BE2C (cell line): Measurements from ENCODE around the gene FAM156B.
"Not testable (repeated sequence)": the region's sequence is repeated elsewhere in the genome, so short reads cannot be mapped to it uniquely, and the experiment has no call there.

ENCODE experiments used
- DNase-seq: peaks from one replicate; pipeline ENCODE4 v3.0.0-alpha.2; 2020
- H3K27me3 ChIP-seq: fragments of 250-450 bp; sonication (Bioruptor Pico); 2 replicates; pipeline ENCODE4 v1.5.1; 2020; ENCODE audit warnings: mild to moderate bottlenecking
- H3K36me3 ChIP-seq: fragments of 250-450 bp; sonication (Bioruptor Pico); 2 replicates; pipeline ENCODE4 v1.5.1; 2020; ENCODE audit warnings: mild to moderate bottlenecking
- H3K4me1 ChIP-seq: fragments of 250-450 bp; sonication (Bioruptor Pico); 2 replicates; pipeline ENCODE4 v1.5.1; 2020
- H3K4me3 ChIP-seq: 2 replicates; pipeline ENCODE4 v1.5.1; 2011; ENCODE audit warnings: low read depth, low read length
- H3K9me3 ChIP-seq: fragments of 250-450 bp; sonication (Bioruptor Pico); 2 replicates; pipeline ENCODE4 v1.5.1; 2020
- CTCF ChIP-seq: IDR thresholded peaks from 2 replicates; pipeline ENCODE4 v1.5.1; 2012; ENCODE audit warnings: mild to moderate bottlenecking, low read depth, low read length

The FAM156B gene

DNA sequence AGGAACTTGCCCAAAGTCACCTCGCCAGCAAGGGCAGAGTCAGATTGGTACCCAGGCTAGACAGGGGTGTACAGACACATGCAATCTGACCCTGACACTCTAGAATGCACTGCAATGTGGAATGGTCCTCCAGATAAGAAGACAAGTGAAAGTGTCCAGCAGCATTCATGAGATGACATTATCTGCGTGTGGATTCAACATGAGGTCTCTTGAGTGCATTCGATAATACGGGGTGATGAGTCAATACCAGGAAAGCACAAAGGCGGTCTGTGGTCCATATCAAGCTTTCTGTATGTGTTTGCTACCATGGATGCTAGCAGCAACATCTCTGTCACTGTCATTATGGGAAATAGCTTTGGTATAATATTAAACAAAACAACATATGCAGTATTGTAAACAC is 22.5 kb upstream of the FAM156B start:
- TF ChIP-seq CTCF, result no peak
- H3K9me3 ChIP-seq, result no peaks in the 10 kb centered on the region
- H3K4me1 ChIP-seq, result no peaks in the 10 kb centered on the region
- H3K4me3 ChIP-seq, result no peak overlapping the region
- DNase-seq, result no peak
- no peaks in the 10 kb centered on the region for H3K36me3 ChIP-seq
- no peaks in the 10 kb centered on the region for H3K27me3 ChIP-seq

DNA sequence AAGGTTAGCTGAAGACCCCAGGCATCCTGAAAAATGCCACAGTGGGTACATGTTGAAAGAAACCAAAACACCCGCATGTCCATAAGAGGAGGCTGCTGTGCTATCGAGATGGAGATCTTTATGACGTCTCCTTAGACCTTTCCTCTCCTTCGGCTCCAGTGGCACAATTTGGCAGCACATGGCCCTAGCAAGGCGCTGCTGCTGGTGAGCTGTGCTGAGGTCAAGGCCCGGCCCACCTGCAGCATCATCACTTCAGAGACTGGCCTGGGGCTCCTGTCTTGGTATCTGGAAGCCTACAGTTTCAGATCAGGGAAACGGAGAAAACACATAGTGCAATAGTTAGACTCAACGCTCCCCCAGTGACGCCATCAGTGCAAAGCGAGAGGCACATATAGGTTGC is 21.7 kb upstream of the FAM156B start:
- DNase-seq, H3K9me3 ChIP-seq, H3K4me3 ChIP-seq, H3K4me1 ChIP-seq, H3K36me3 ChIP-seq, H3K27me3 ChIP-seq: not testable (repeated sequence)

GRCh38 chrX:52876386-52876785 is 20.7 kb upstream of the FAM156B start:
- not testable (repeated sequence) for H3K4me1 ChIP-seq, H3K36me3 ChIP-seq, H3K9me3 ChIP-seq, DNase-seq, H3K27me3 ChIP-seq, H3K4me3 ChIP-seq

DNA sequence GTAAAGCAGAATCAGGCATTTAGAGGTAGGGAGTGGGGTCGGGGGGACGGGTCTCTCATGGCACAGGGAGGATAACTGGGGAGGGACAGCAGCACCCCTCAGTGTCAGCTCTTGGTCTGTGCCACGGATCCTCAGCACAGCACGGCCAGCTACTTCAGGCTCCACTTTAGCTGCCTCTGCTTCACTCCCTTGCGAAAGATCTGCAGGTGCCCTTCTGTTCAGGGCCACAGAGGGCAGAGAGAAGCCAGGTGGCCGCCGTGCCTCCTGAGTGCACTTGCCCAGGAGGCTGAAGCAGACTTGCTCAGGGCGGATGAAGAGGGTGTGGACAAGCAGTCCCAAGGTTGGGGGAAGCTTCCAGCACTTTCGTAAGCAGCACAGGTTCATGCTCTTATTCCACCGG is 9.7 kb upstream of the FAM156B start:
- H3K4me1 ChIP-seq, H3K27me3 ChIP-seq, H3K36me3 ChIP-seq, DNase-seq, H3K4me3 ChIP-seq, H3K9me3 ChIP-seq: not testable (repeated sequence)

- H3K4me1 ChIP-seq, H3K36me3 ChIP-seq, H3K4me3 ChIP-seq, H3K27me3 ChIP-seq, H3K9me3 ChIP-seq, DNase-seq: not testable (repeated sequence)
Measured at GRCh38 chrX:52888090-52888489, 9.0 kb upstream of the FAM156B start.

- not testable (repeated sequence) for H3K27me3 ChIP-seq, H3K36me3 ChIP-seq, H3K4me1 ChIP-seq, DNase-seq, H3K4me3 ChIP-seq, H3K9me3 ChIP-seq
Measured at GRCh38 chrX:52896438-52896837, 692 bp upstream of the FAM156B start.

- not testable (repeated sequence) for H3K4me1 ChIP-seq, DNase-seq, H3K27me3 ChIP-seq, H3K36me3 ChIP-seq, H3K4me3 ChIP-seq, H3K9me3 ChIP-seq
Measured at GRCh38 chrX:52905531-52905930, 8.4 kb downstream of the FAM156B start.

GRCh38 chrX:52906072-52906471 is 8.9 kb downstream of the FAM156B start:
- DNase-seq, result not testable (repeated sequence)

GRCh38 chrX:52907137-52907536 is 10.0 kb downstream of the FAM156B start:
- not testable (repeated sequence) for H3K36me3 ChIP-seq, DNase-seq, H3K4me1 ChIP-seq, H3K4me3 ChIP-seq, H3K9me3 ChIP-seq, H3K27me3 ChIP-seq

More at GRCh38 chrX:52906072-52906471, 8.9 kb downstream of the FAM156B start:
- H3K27me3 ChIP-seq, H3K9me3 ChIP-seq, H3K4me1 ChIP-seq, H3K4me3 ChIP-seq, H3K36me3 ChIP-seq: not testable (repeated sequence)

- H3K4me3 ChIP-seq, H3K27me3 ChIP-seq, H3K36me3 ChIP-seq, DNase-seq, H3K9me3 ChIP-seq, H3K4me1 ChIP-seq: not testable (repeated sequence)
Measured at GRCh38 chrX:52907900-52908299, 10.8 kb downstream of the FAM156B start.

DNA sequence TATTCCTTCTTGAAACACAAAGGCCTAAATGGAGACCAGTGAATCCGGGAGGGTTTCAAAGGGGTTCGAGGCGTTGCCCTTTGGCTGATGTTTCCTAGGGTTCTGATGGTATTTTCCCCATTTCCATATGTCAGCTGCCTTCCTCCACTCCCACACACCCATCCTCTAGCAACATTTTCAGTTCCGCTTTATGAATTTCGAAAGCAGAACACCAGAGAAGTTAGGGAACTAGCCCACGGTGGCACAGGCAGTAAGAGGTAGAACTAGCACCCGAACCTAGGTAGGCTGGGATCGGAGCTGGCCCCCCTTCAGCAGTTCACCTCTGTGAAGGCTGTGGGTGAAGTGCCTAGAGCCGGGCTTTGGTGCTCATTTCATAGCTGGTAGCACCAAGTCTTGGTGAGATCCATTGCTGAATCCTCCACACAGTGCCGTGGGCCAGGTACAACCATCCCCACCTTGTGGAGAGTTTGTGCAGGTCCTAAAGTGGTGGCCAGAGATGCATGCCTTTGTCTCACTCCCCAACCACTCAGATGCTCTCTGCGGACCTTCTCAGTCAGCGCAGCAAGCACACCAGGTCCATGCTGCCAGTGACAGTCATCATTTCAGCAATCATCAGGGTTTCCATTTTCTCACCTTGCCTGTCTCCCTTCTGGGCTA is 12.3 kb downstream of the FAM156B start:
- H3K27me3 ChIP-seq, H3K36me3 ChIP-seq: not testable (repeated sequence)

DNA sequence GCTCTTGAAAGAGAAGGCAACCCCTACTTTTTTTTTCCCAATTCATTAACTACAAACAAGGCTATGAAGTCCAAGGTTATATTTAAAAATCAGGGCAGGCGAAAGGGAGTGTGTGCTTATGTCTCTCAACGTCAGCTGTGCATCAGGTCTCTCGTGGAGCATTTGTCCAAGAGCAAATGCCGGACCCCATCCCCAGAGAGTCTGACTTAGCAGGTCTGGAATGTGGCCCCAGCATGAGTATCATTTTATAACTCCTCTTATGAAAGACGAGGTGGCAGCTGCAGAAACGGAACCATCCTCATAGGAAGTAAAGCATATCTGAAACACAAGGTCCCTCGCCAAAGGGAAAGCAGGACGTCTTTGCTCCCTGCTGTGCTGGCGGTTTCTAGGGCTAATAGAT is 16.6 kb downstream of the FAM156B start:
- H3K27me3 ChIP-seq, H3K9me3 ChIP-seq, DNase-seq, H3K4me3 ChIP-seq, H3K4me1 ChIP-seq, H3K36me3 ChIP-seq: not testable (repeated sequence)

More for the DNA sequence above, 12.3 kb downstream of the FAM156B start:
- not testable (repeated sequence) for DNase-seq, H3K4me3 ChIP-seq, H3K9me3 ChIP-seq, H3K4me1 ChIP-seq

DNA sequence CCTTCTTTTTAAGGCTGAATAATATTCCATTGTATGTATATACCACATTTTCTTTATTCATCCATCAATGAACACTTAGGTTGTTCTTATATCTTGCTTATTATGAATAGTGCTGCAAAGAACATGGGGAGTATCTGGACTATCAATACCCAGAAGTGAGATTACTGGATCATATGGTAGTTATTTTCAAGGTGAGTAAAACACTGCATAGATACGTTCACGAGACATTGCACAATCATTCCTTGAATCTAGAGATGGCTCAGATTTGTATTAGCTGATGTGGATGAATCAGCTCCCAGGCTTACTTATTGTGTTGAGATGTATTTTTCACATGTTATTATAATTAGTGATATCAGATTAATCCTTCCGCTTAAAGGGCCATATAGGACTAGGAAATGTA is 17.6 kb downstream of the FAM156B start:
- H3K36me3 ChIP-seq, H3K4me1 ChIP-seq, H3K27me3 ChIP-seq, H3K4me3 ChIP-seq, H3K9me3 ChIP-seq, DNase-seq: not testable (repeated sequence)
